ENCODE measurements around the gene WFIKKN2. TPM values are rescaled to one million over a fixed set of nuclear protein-coding genes. Genes with fewer than 3 reads are reported as not detected.

The WFIKKN2 gene
- total and polyA plus RNA-seq, 2 of the 4 experiments (the other 2 are of a cell fraction) = 0.02 TPM; not detected in 1

- H2BK20ac ChIP-seq (ENCODE audit: low read depth, low read length) = no peak overlapping the region
- no peaks in the 10 kb centered on the region for H3K36me3 ChIP-seq (ENCODE audit: control insufficient read depth, insufficient read depth, low read length)
- no peak overlapping the region for H3K23ac ChIP-seq (ENCODE audit: low read depth, low read length)
- H3K27ac ChIP-seq (ENCODE audit: insufficient read depth, low read length) = no peak overlapping the region
- H3K9me1 ChIP-seq (ENCODE audit: insufficient read depth, low read length) = peaks cover 3% of the 10 kb centered on the region; the same call in 1 of the 2 replicates
- H2AK5ac ChIP-seq (ENCODE audit: low read depth, low read length) = no peak overlapping the region
- no peak overlapping the region for H2BK120ac ChIP-seq (ENCODE audit: low read depth, low read length)
- no peaks in the 10 kb centered on the region for H4K20me1 ChIP-seq (ENCODE audit: insufficient read depth, low read length)
- ATAC-seq (ENCODE audit: low read depth) = peak; percentile 52
- H2BK15ac ChIP-seq (ENCODE audit: low read depth, low read length) = no peak overlapping the region
- ChIA-PET CTCF (no interaction called here), POLR2A (ENCODE audit: unreplicated experiment) (no interaction called here)
- WGBS, 2 experiments (ENCODE audit: extremely low coverage in 2 of 2, insufficient read length in 1 of 2) = no CpG with 5 or more reads among the region's 8 CpGs
- no peak overlapping the region for H2BK5ac ChIP-seq (ENCODE audit: low read depth, low read length, poor library complexity, severe bottlenecking)
- dilution Hi-C loops (cut with HindIII; ENCODE audit: low sequenced_read_pairs, unreplicated experiment) = no loop called here
- H3K4me1 ChIP-seq (ENCODE audit: control insufficient read depth, insufficient read depth, low read length) = peaks cover 3% of the 10 kb centered on the region
- no peak overlapping the region for H2AFZ ChIP-seq (replicated peaks; ENCODE audit: low read length, poor library complexity)
- no peak overlapping the region for H4K8ac ChIP-seq (ENCODE audit: low read depth in 2 of 2, low read length in 2 of 2)
- intact Hi-C loops (cut with micrococcal nuclease) = no loop called here
- BruUV-seq (replicated peaks) = no TSS peak
- no peak overlapping the region for H4K5ac ChIP-seq (ENCODE audit: low read depth, low read length)
- no peak overlapping the region for H3K56ac ChIP-seq (ENCODE audit: extremely low read depth, insufficient read depth, low read length)
- no peak overlapping the region for H3K9ac ChIP-seq (ENCODE audit: low read depth, low read length)
- no peak overlapping the region for H3K18ac ChIP-seq (ENCODE audit: low read depth, low read length)
- no peak overlapping the region for H4K91ac ChIP-seq (ENCODE audit: insufficient read depth, low read depth, low read length)
- H2AK9ac ChIP-seq (replicated peaks; ENCODE audit: low read depth, low read length, poor library complexity) = peak overlapping the region; percentile 13
- TF ChIP-seq NFE2L2 (IDR thresholded peaks at IDR 0.05; ENCODE audit: low read depth, low read length) = no peak
- TF ChIP-seq ELK1 (IDR thresholded peaks at IDR 0.05; ENCODE audit: borderline replicate concordance, low read depth, low read length) = no peak
- 0 out of 2 replicates have a peak, but pooled peaks have one; percentile 23 for TF ChIP-seq CEBPB (IDR thresholded peaks at IDR 0.05; ENCODE audit: low read depth, low read length)
- H3K14ac ChIP-seq (replicated peaks; ENCODE audit: low read depth, low read length) = no peak overlapping the region
- in situ Hi-C loops (cut with MboI; ENCODE audit: low sequenced_read_pairs) = no loop called here
- no peak overlapping the region for H3K4me3 ChIP-seq (ENCODE audit: insufficient read depth, low read depth, low read length)
- DNase-seq = no peak
- H3K9me3 ChIP-seq (ENCODE audit: control insufficient read depth, insufficient read depth, low read length) = peaks cover 2% of the 10 kb centered on the region
- H3K79me1 ChIP-seq (ENCODE audit: low read depth in 1 of 2, low read length in 2 of 2) = no peaks in the 10 kb centered on the region
- H3K4ac ChIP-seq (ENCODE audit: low read depth, low read length) = no peak overlapping the region
- H3K4me2 ChIP-seq (ENCODE audit: low read depth, low read length) = no peak overlapping the region
- peaks cover 19% of the 10 kb centered on the region for H3K27me3 ChIP-seq (ENCODE audit: control insufficient read depth, insufficient read depth, low read length)
Observed at GRCh38 chr17:50884439-50885311, 49.3 kb downstream of the WFIKKN2 start.

All from IMR-90 (cell line).